ENCODE measurements around the gene MTMR8. TPM values are rescaled to one million over a fixed set of nuclear protein-coding genes. Genes with fewer than 3 reads are reported as not detected.
"Not testable (repeated sequence)": the region's sequence is repeated elsewhere in the genome, so short reads cannot be mapped to it uniquely, and the experiment has no call there.

Gene MTMR8
- 1.1 and 1.4 TPM in 2 replicates for total RNA-seq

DNA sequence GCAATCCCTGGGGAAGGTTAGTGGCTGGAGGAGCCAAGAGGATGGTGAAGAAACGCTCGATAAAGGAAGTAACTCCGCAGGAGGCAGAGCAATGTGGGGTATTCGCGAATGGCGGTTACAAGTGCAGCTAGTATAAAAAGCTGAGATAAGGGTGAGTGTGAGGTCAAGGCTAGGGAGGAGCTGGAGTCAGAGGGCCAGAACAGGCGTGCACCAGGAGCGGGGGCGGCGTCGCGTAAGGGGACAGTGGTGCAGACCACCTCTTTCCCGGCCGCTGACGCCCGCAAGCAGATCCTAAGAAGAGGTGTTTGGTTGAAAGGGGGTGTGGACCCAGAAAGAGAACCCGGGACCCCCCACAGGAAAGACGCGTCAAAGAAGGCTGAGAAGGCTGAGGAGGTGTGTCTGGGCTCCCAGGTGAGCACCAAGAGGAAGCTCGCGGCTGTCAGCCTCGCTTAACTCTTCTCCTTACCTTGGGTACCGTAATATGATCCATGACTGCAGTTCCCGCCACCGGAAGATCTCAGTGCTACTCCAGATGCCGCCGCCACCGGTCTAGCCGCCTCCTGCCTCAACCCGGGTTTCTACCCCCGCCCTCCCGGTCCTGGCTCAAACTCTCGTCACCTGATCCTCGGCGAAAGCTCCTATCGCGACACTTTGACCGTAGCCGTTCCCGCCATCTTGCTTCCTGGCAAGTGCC is at the start of gene MTMR8:
Gene MTMR8 (minus strand): TSS at position 579 of the 694 bp plus-strand sequence. CDS start 89 bp downstream, at position 490.
- DNase-seq (ENCODE audit: low read depth): peak; percentile 33

DNA sequence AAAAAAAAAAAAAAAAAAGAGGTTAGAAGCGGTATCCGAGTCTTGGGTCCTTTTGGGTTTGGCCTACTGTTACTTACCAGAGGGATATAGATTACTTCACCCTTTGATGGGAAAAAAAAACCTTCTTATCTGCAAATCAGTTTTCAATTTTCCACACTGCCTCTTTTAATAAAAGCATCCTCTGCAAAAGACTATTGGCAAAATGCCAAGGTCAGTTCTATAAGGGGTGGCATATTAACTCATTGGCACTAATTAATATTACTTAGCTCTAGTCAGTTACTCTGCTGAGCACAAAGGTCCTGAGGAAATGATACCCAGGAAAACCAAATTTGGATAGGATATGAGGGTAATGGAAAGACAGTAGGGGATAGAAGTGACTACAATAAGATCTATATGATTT is 44.3 kb upstream of the MTMR8 start:
- no peak for DNase-seq (ENCODE audit: low read depth)

DNA sequence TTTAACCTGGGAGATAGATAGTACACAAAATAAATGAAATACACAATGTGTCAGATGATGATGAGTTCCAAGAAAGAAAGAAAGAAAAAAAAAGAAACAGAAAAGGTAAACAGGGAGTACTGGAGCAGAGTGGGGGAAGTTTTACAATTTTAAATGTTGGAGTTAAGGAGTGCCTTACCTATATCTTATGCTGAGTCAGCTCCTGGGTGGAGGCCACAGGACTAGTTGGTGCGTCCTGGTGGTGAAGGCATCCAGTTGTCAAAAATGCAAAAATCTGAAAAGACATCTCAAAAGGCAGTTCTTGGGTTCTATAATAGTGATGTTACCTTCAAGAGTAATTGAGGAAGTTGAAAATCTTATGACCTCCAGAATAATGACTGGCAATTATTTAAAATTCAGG is 42.4 kb upstream of the MTMR8 start:
- DNase-seq (ENCODE audit: low read depth): no peak

DNA sequence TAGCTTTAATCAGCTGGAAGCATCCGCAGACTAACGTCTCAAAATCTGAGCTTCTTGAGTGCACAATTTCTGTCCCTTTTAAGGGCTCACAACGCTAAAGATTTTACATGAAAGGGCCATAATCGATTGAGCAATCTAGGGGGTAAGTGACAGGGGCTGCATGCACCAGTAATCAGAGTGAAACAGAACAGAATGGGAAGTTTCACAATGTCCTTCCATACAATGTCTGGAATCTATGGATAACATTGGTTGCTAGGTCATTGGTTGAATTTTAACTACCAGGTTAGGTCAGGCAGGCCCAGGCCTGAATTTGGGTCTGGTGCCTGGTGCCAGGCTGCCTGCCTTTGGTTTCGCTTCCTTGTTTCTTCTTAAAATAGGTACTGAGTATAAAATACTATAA is 42.0 kb upstream of the MTMR8 start:
- DNase-seq (ENCODE audit: low read depth): peak; percentile 0

DNA sequence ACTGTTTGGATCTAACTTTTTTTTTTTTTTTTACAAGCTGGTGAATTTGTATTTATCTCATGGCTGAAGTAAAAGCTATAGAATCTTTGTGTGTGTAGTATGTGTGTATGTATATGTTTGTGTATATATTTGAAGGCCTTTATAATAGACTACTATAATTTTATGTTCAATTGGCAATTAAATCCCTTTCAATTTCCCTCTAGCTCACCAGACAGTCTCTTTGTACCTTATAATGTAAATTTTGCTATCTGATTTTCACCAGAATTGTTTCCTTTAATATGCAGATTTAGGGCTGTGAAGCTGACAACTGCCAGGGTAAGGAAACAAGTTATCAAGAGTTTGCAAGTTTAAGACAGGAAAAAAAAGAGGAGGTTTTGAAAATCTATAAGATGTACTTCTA is 33.1 kb upstream of the MTMR8 start:
- no peak for DNase-seq (ENCODE audit: low read depth)

DNA sequence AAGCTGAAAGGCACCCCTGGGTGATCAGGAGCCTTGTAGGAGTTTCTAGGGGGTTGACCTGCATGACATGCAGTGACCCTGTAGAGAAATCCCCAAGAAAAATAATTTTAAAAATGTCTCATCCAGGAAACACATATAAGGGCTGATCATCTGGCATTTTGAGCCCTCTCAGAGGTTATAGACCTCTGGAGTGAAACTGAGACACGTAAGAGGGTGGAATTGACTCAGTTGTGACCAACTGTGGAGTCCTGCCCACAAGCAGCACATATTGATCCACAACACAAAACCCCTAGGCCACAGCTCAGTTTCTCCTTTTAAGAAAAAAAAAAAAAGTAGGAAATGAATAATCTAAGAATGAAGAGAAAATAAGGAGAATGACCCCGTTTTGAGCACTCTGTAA is 32.5 kb upstream of the MTMR8 start:
- DNase-seq (ENCODE audit: low read depth): no peak

DNA sequence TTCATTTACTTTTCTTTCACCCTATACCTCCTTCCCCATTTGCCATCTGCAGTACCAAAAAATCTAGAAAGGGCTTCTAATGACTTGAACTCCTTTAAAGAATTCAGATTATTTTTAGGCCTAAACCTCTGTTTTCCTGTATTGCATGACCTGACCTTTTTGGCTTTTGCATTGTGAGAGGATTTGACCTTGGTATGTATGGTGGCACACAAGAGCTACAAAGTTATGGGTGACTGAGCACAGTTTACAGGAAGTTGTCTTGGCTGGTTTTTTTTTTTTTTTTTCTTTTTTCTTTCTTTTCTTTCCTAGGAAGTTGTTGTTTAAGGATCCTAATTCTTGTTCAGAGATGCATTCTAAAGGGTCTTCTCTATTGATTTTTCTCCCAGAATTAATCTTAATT is 32.0 kb upstream of the MTMR8 start:
- no peak for DNase-seq (ENCODE audit: low read depth)

DNA sequence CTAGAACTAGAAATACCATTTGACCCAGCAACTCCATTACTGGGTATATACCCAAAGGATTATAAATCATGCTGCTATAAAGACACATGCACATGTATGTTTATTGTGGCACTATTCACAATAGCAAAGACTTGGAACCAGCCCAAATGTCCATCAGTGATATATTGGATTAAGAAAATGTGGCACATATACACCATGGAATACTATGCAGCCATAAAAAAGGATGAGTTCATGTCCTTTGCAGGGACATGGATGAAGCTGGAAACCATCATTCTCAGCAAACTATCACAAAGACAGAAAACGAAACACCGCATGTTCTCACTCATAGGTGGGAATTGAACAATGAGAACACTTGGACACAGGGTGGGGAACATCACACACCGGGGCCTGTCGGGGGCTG is 14.5 kb upstream of the MTMR8 start:
- DNase-seq (ENCODE audit: low read depth): not testable (repeated sequence)

DNA sequence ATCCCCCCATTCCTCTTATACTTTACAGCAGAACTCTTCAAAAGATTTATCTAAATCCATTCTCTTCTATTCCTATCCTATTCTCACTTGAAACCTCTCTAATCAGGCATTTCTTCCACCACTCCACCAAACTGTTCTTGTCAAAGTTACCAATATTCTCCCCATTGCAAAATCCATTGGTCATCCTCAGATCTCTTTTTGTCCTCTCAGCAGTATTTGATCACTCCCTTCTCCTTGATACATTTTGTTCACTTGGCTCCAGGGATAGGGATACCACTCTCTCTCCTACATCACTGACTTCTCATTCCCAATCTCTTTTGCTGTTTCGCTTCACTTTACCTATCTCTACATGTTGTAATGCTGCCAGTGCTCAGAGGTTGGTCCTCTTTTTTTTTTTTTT is 2.8 kb upstream of the MTMR8 start:
- no peak for DNase-seq (ENCODE audit: low read depth)

DNA sequence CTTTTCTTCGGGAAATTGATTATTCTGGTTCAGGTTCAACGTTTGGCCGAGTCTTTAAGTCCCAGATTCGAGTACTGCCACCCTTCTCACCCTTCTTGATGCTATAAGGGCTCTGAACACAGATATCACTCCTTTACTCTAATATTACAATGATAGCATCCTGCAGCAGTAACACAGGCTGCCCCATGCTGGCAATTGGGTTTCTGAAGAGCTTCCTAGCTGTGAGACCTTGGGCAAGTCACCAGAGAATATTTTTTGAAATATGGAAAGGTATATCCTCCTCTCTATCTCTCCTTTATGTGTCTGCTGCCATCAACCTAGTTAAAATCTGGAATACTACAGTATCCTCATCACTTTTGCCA is 297 bp upstream of the MTMR8 start:
- no peak for DNase-seq (ENCODE audit: low read depth)

DNA sequence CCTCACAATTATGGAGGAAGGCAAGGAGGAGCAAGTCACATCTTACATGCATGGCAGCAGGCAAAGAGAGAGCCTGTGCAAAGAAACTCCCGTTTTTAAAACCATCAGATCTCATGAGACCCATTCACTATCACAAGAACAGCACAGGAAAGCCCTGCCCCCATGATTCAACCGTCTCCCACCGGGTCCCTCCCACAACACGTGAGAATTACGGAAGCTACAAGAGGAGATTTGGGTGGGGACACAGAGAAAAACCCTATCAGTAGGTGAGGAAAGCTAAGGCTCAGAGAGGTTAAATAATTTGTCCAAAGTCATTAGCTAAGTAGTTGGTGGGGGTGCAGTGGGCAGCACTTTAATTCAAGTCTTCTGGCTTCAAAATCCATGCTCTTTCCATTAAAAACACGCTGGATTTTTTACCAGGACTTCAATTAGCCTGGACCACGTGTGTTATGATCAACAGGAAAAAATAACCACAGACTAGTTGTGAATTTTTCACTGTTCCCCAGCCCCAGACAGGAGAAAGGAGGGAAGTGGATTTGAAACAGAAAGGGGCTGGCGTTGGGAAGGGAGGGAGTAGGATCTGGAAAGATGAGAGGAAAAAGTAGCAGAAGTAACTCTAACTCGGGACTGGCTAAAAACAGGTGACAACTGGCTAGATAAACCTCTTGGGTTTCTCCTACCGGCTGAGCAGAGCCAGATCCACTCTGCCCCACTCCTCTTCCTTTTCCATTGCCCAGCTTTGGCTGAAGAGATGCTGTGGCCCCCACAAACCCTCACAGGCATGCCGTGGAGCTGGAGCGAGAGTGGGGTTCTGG is 986 bp downstream of the MTMR8 start:
- DNase-seq (ENCODE audit: low read depth): no peak

DNA sequence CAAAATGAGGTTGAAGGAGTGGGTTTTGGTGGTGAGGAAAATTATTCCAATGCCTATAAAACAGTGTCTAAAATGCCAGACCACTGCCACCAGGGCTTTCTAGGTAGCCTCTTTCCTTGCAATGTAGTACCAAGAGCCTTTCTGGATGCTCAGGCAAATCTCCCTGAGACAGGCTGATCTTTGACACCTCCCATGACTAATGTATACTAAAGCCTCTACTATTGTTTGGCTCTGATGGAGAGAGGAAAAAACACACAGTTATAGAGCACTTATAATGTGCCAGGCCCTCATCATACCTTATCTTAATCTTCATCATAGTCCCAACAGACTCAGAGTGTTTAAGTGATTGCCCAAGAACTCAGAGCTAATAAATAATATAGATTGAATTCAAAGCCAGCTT is 5.8 kb downstream of the MTMR8 start:
- DNase-seq (ENCODE audit: low read depth): no peak

DNA sequence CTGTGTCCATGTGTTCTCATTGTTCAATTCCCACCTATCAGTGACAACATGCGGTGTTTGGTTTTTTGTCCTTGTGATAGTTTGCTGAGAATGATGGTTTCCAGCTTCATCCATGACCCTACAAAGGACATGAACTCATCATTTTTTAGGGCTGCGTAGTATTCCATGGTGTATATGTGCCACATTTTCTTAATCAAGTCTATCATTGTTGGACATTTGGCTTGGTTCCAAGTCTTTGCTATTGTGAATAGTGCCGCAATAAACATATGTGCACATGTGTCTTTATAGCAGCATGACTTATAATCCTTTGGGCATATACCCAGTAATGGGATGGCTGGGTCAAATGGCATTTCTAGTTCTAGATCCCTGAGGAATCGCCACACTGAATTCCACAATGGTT is 14.5 kb downstream of the MTMR8 start:
- DNase-seq (ENCODE audit: low read depth): not testable (repeated sequence)

DNA sequence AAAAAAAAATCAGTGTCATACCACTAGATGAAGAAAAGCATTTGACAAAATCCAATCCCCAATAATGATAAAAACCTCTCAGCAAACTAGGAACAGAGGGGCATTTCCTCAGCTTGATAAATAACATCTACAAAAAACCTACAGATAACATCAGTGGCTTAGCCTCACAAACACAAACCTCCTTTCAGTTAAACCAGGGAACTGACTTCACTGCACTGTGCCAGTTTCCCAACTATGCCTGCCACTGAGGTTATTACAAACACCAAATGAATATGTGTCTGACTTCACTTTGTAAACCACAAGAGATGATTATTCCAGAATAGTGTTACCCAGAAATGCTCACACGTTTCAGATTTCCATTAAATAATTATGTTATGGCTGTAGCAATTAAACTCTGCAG is 15.3 kb downstream of the MTMR8 start:
- no peak for DNase-seq (ENCODE audit: low read depth)

DNA sequence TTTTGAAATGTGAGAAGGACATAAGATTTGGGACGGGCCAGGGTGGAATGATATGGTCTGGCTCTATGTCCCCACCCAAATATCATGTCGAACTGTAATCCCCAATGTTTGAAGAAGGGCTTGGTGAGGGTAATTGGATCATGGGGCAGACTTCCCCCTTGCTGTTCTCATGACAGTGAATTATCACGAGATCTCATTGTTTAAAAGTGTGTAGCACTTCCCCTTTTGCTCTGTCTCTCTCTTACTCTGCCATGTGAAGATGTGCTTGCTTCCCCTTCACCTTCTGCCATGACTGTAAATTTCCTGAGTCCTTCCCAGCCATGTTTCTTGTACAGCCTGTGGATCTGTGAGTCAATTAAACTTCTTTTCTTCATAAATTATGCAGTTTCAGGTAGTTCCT is 17.5 kb downstream of the MTMR8 start:
- no peak for DNase-seq (ENCODE audit: low read depth)

DNA sequence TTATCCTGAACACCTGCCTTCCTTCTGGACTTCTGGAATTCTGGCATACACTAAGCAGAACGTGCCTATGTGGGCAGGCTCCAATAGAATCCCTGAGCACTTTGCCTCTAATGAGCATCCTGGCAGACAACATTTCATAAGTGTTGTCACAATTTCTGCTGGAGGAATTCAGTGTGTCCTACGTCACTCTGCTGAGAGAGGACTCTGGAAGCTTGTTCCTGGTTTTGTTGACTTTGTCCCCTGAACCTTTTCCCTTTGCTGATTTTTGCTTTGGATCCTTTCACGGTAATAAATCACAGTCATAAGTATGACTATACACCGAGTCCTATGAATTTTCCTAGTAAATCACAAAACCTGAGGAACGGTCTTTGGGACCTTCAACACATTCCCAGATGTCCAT is 43.2 kb downstream of the MTMR8 start:
- no peak for DNase-seq (ENCODE audit: low read depth)

DNA sequence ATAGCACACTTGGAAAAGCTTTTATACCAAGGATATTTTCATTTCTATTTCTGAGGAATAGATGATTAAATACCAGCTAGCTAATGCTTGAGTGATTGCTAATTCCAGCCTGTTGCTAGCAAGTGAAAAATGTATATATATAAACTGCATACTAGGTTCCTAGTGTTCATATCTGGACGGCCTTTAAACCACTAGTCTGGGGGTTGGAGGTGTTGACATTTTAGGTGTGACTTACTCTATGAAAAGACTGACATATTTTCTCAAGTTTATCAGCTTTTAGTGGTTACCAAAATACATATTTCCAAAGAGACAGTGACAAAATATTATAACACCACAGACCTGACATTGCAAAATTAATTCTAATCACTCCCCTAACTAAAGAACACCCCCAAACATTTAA is 44.7 kb downstream of the MTMR8 start:
- DNase-seq (ENCODE audit: low read depth): no peak

DNA sequence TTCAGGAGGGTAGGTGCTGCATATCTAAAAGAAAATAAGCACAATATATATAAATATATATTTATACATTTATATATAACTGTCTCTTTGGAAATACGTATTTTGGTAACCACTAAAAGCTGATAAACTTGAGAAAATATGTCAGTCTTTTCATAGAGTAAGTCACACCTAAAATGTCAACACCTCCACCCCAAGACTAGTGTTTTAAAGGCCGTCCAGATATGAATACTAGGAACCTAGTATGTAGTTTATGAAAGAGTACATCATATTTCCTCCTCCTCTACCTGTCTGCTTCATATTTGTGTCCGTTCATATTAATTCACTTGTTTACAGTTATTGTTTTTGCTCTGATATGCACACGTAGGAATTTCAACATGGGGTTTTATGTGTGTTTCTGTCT is 45.2 kb downstream of the MTMR8 start:
- DNase-seq (ENCODE audit: low read depth): no peak

DNA sequence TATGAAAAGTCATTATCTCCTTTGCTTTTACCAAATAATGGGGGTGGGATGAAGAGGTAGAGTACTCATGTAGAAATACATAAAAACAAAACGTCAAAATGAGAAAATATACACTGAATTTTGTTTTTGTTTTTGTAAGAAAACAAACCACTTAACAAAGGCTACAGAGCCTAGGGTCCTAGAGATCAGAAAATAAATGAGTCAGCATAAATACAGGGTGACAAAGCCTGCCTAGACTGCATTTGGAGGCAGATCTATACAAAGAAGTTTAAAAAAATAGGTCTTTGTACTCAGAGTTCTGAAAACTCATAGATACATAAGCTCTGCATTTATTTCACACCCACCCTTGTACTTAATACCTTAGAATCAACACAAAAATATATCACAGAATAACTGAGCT is 52.4 kb downstream of the MTMR8 start:
- DNase-seq (ENCODE audit: low read depth): no peak

DNA sequence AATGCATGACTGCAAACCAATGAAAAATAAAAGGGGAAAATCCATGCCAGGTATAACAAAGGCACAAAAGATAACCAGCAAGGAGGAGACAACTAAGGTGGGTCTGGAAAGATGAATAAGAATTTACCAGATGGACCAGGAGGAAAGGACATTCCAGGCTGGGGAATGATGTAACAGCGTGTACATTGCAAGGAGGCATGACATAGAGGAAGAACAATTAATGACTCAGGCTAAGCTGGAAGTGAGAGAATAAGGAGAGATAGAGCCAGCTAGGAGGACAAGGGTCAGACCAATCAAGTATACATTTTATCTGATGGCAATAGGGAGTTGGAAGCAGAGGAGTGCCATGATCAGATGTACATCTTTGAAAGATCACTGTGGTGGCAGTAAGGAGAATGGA is 57.0 kb downstream of the MTMR8 start:
- DNase-seq (ENCODE audit: low read depth): no peak

DNA sequence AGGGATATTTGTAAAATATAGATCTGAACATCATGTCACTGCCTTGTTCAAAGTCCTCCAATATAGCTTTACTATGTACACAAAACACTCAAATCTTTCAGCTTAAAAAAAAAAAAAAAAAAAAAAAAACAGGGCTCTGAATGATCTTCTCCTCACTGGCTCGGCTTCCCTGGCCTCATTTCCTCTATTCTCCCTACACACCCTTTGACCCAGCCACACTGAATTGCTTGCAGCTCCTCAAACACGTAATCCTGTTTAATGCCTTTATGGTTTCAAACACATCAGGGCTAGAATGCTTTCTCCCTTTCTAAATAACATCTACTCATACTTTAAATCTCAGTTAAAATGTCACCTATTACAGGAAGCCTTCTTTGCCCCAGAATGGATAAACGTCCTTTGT is 60.8 kb downstream of the MTMR8 start:
- no peak for DNase-seq (ENCODE audit: low read depth)

DNA sequence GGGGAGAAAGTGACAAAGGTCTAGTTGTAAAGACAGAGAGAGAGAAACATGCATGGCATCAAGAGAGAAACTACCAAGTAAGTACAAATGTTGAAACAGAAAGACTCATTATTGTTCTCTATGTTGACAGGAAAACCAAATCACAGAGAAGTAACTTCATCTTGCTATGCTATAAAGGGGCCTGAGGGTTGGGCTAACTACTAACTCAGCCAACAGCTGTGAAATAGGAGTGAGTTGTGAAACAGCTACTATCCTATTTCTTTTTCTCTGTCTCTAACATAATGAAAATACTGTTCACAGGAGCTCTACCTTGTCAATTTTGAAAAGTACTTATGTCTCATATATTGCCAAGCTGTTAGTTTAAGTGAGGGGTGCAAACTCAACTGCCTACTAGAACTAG is 65.0 kb downstream of the MTMR8 start:
- DNase-seq (ENCODE audit: low read depth): no peak

DNA sequence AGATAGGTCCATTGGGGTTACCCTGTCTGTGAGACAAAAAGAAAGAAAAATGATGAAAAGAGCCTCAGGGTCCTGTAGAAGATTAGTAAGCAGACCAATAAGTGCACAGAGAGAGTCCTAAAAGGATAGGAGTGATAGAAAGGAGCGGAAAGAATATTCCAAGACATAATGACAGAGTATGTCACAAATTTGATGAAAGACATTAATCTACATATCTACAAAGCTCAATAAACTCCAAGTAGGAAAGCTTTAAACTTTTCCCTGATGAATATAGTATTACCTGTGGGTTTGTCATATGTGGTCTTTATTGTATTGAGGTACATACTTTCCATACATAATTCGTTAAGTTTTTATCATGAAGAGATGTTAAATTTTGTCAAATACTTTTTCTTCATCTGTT is 73.7 kb downstream of the MTMR8 start:
- DNase-seq (ENCODE audit: low read depth): no peak

DNA sequence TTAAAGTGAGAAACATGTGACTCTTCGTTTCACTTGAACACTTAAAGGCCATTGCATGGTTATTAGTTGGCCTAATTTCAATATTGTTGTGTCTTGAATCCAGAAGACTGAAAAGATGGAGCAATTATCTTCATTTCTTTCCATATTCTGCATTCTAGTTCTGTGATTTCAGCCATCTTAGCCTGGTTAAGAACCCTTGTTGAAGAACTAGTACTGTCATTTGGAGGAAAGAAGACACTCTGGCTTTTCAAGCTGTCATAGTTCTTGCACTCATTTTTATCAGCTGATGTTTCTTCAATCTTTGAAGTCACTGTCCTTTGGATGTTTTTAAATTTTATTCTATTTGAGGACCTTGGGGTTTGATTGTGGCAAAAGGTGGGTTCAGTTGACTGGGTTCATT is 81.6 kb downstream of the MTMR8 start:
- no peak for DNase-seq (ENCODE audit: low read depth)
